ENCODE data around the gene ILRUN.

GRCh38 chr6:34663371-34663770 lies 33.2 kb downstream of the ILRUN start:
- TF ChIP-seq POLR2AphosphoS5 (IDR thresholded peaks at IDR 0.05; ENCODE audit: low read depth, low read length), result no peak
- TF ChIP-seq SIN3A (IDR thresholded peaks at IDR 0.05; ENCODE audit: borderline replicate concordance, insufficient read depth, low read length), result no peak
- TF ChIP-seq TAF1 (IDR thresholded peaks at IDR 0.05; ENCODE audit: borderline replicate concordance, insufficient read depth, low read length), result no peak
- TF ChIP-seq REST (IDR thresholded peaks at IDR 0.05; ENCODE audit: insufficient read depth in 1 of 2, low read depth in 2 of 2, low read length in 2 of 2), result no peak
